GM12872 (cell line): ENCODE data around the gene VWA8.

ENCODE experiments used
- TF ChIP-seq, protein P1 (sequence below): IDR thresholded peaks from 3 replicates; pipeline ENCODE4 v1.5.1; 2011; ENCODE audit warnings: low read depth, mild to moderate bottlenecking, low read length, moderate library complexity; ENCODE audit not compliant: insufficient read depth

VWA8 gene

DNA sequence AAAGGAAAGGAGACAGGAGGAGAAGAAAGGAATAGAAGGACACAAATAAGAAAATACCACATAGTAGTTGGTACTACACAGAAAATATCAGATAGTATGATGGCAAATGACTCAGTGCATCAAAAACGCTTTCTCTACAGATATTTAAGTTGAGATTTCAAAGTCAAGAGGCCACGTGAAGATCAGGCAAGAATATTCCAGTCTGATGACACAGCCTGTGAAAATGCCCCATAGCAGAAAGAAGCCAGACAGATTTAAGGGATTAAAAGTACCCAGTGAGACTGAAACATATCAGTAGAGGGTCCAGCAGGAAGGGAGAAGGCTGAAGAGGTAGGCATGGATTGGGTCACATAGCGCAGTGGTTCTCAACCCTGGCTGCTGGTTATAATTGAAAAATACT lies 113.7 kb downstream of the VWA8 start:
- TF ChIP-seq, protein P1, sequence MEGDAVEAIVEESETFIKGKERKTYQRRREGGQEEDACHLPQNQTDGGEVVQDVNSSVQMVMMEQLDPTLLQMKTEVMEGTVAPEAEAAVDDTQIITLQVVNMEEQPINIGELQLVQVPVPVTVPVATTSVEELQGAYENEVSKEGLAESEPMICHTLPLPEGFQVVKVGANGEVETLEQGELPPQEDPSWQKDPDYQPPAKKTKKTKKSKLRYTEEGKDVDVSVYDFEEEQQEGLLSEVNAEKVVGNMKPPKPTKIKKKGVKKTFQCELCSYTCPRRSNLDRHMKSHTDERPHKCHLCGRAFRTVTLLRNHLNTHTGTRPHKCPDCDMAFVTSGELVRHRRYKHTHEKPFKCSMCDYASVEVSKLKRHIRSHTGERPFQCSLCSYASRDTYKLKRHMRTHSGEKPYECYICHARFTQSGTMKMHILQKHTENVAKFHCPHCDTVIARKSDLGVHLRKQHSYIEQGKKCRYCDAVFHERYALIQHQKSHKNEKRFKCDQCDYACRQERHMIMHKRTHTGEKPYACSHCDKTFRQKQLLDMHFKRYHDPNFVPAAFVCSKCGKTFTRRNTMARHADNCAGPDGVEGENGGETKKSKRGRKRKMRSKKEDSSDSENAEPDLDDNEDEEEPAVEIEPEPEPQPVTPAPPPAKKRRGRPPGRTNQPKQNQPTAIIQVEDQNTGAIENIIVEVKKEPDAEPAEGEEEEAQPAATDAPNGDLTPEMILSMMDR: no peak

DNA sequence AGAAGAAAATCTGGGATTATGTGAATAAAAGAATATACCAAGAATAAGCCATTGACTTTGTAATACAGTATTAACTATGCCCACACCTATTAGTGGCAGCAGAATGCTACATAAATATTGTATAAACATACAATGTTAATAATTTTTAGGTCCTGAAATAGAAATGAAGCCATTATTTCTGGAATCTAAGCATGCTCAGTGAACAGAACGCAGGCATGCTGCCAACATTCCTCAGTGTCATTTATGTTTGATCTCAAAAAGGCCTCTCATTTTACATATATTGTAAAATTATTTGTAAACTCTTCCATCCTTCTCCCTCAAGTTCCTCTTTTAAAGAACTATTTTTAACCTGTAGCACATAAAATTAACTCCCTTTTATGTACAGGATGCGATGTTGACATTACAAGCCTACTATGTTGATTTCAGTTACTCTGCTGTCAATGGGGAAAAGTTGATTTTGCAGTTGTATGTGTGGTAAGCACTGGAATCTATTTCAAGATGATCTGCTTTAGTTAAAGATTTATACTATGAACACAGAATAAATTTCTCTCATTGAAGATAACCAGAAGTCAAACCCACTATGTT lies 118.8 kb downstream of the VWA8 start:
- TF ChIP-seq, protein P1: no peak

DNA sequence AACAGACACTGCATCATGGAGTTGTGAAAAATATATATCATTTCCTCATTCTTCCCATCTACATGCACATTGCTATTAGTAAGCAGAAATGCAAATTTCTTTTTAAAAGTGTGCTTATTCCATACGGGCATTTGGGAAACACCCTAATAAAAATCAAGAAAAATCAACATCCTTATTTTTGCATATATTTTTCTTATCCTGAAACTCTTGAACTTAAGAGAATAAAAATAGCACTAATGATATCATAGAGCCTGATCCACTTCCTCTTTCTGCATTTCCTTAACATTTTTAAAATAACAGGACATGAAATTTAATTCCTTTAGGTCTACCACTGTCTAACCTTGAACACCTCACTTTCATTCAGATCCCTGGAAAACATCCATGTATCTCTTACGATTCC lies 123.3 kb downstream of the VWA8 start:
- TF ChIP-seq, protein P1: no peak

DNA sequence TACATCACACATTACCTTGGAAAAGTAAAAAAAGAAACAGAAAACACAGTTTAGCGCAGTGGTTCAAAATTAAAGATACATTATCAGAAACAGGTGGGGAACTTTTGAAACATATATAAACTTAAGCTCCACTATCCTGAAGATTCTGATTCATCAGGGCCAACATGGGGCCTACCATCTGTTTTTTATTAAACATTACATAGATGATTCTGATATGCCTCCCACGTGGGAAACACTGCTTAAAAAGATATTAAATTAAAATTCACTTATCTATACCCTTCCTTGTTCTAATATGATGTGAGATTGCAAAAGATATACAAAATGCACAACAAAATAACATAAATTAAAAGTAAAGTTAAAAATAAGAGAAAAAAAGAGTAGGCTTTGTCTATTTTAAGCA lies 125.0 kb downstream of the VWA8 start:
- TF ChIP-seq, protein P1: no peak

DNA sequence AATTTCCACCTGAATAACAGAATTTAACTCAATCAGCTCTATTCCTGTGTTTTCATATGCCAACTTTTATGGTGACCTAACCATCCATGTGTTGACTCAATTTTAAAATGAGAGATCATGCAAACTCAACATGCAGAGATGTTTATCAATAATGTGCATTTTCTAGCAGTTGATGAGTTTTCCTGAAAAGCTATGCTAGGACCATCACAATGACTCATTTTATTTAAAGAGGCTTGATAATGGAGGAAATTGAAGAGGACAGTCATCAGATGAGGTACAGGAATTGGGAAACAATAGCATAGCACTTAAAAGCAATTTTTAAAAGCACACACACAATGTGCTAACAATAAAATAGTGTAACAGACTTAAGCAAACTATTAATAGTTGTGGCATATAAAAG lies 127.1 kb downstream of the VWA8 start:
- TF ChIP-seq, protein P1: no peak

DNA sequence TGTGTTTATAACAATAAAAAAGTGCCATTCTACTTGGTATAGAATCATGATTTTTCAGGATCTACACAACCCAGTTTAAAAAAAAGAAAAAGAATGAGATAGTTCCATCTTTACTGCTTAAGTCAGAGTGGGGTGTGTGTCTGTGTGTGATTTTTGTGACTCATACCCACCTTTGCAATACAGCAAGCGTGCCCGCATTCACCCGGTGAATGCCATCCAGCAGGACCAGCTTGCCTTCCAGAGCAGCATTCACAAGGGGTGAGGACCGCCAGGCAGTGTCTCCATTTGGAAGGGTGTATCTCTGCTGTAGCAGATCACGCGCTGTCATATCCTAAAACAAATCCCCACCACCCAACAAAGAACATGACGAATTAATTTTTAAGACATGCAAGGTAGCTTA lies 127.7 kb downstream of the VWA8 start:
- TF ChIP-seq, protein P1: no peak

DNA sequence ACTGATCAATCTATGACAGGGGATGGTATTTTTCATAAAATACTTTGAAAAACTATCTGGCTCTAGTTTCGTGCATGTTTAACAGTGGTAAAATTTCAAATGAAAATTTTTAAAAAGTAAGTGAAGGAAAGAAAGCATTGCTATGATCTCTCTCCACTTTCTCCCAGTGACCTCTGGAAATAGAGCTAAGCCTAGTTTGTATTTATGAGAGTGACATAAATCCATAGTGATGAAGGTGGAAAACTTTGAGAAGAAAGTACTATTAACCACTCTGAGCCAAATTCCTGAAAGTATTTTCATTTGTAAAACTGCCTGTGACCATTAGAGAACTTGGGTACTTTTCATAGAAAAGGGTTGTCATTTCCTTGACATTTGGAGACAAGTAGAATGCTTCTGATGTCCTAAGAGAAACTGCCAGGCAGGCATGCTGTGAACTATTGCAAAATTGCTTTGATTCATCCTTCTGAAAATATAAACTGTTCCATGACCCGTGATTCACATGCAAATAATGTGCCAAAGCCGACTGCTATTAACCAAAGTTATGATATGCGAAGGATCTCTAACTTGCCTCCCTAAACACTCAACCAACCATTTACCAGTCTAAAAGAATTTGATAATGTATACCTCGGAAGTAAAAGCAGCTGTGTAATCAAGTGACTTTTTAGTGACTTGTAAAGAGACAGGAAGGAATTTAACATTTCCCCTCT lies 133.2 kb downstream of the VWA8 start:
- TF ChIP-seq, protein P1: no peak
